Testis (tissue), 2 donors: ENCODE measurements around the gene OTOG.

ENCODE experiments used
- CTCF ChIP-seq, 3 experiments: fragments of 450-650 bp in 2 of 3; fragments of 200-600 bp in 1 of 3; sonication (generic) in 1 of 3; IDR thresholded peaks; one replicate each; pipeline ENCODE4 v1.5.1; 2016 to 2019; ENCODE audit warnings: antibody characterized with exemption in 3 of 3, mild to moderate bottlenecking in 2 of 3, moderate library complexity in 1 of 3
- POLR2A ChIP-seq: fragments of 450-650 bp; IDR thresholded peaks from one replicate; pipeline ENCODE4 v1.6.1; 2017; ENCODE audit warnings: antibody characterized with exemption, mild to moderate bottlenecking, moderate library complexity

- TF ChIP-seq CTCF (IDR thresholded peaks at IDR 0.05) (no peak), POLR2A (no peak)
Measured at GRCh38 chr11:17600316-17601255, 53.5 kb downstream of the OTOG start.
